IPS-18c (cell line): ENCODE results near the gene GABRG3.

Source experiments
- H3K4me3 ChIP-seq: 2 replicates; pipeline ENCODE4 v1.7.0; 2013; ENCODE audit warnings: low read depth, mild to moderate bottlenecking, low read length, moderate library complexity; ENCODE audit not compliant: insufficient read depth
- H3K9me3 ChIP-seq: one replicate; pipeline ENCODE4 v1.6.1; 2013; ENCODE audit warnings: mild to moderate bottlenecking, low read length, moderate library complexity; ENCODE audit not compliant: control insufficient read depth, insufficient read depth

The GABRG3 gene

DNA sequence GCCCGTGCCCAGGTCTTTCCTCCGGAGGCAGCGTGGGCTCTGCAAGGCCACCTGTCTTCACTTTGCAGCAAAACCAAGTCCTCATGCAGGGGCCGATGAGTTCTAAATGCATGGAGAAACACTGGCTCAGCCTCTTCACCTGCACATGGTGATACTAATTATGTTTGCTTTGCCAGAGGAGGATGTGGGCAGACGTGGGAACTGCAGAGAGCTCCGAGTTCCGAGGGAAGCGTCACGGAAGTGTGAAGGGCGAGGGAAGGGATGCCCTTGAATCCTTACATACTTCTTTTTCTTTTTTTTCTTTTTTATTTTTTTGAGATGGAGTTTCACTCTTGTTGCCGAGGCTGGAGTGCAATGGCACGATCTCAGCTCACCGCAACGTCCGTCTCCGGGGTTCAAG lies 74.8 kb downstream of the GABRG3 start:
- no peaks in the 10 kb centered on the region for H3K9me3 ChIP-seq
- H3K4me3 ChIP-seq: no peak overlapping the region

DNA sequence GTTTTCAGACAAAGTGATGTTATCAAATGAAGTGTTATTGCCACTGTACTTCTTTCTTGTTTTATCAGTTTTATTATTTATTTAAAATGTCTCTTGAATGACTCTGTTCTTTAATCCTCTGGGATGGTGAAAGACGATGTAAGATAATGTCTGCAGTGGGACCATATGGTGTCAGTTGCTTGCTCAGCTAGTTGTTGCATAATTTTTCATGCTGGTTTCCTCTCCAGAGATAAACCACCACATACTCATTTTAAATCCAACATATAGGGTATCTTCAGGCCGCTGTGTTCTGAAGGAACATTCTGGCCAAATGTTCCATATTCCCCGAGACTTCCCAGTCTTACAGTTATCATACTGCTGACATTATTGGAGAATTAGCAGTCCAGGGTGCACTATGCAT lies 75.9 kb downstream of the GABRG3 start:
- Histone ChIP-seq H3K9me3 (no peaks in the 10 kb centered on the region), H3K4me3 (no peak overlapping the region)

DNA sequence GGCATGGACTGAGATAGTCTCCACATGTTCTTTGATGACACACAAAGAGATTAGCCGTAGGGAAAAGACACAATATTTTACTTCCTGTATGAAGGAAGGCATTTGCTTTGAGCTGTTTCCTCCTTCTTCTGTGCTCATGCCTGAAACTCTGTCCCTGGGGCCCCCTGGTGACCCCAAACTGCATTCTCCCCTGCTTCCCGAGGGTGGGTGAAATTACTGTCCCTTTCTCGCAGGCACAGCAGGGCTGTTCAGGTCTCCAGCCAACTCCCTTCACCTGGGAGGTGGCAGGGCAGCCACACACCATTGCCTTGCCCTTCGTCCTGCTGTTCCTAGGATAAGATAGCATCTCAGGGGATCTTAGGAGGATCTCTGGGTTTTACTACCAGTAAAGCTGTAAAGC lies 79.2 kb downstream of the GABRG3 start:
- Histone ChIP-seq H3K9me3 (no peaks in the 10 kb centered on the region), H3K4me3 (no peak overlapping the region)

DNA sequence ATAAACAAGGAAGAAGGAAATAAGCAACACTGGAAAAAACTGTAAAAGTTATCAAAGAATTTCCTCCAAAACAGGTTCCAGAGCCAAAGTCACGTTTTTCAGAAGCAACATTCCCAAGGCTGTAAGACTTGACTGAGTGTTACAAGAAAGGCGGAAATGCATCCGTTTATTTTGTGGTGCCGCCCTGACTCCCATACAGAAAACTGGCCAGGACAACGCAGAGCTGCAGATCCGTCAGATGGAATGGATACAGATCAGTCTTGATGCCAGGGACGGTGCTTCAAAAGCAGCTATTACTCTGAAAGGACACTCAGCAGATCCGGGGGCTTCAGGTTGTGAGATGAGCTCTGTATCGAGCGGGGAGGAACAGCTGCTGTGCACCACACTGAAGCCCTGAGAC lies 83.4 kb downstream of the GABRG3 start:
- Histone ChIP-seq H3K4me3 (no peak overlapping the region), H3K9me3 (no peaks in the 10 kb centered on the region)

DNA sequence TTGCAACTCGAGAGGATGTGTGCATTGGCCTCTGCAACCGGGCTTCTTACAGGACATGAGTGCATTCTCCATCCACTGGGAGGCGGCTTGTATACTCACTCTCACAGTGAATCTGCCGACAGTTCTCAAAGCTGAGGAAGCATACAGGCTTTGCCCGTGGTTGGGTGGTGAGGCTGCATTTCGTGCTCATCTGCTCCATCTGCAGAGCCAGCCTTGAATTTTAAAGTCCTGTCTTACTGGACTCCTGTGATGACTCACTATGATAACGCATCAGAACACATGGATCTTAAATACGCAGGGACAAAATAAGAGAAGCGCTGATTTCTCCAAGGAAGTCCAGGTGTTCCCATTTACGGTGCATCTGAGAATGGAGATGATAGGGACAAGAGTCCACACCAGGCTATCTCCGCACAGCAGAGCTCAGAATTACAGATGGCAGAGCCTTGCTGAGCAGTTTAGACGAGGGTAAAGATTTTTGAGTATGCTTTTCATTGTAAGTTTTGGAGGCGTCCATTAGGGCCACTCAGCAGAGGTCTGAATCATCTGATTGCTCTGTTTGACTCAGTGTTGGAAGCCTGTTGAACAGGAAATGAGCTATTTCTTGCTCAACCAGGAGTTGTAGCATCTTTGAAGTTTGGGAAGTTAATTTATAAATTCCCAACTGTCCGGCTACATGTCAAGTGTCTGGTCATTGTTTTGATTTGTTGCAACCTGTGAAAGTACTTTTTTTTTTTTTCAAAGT lies 87.1 kb downstream of the GABRG3 start:
- no peaks in the 10 kb centered on the region for H3K9me3 ChIP-seq
- no peak overlapping the region for H3K4me3 ChIP-seq

DNA sequence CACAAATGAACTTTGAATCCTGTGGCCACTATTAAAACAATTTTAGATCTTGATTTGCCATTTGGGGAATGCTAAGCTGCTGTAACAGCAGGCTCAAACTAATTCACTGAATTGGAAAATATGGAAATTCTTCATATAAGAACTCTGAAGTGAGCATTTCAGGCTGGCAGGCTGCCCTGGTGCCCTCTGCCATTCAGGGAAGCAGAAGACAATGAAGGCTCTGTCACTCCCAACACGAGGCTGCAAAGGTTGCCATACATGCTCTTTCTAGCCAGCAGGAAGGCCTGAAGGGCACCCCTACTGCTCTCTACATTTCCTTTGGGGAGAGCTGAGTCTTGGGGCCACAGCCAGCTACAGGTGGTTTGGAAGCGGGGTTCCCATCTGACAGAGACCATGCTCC lies 88.0 kb downstream of the GABRG3 start:
- Histone ChIP-seq H3K9me3 (no peaks in the 10 kb centered on the region), H3K4me3 (no peak overlapping the region)

DNA sequence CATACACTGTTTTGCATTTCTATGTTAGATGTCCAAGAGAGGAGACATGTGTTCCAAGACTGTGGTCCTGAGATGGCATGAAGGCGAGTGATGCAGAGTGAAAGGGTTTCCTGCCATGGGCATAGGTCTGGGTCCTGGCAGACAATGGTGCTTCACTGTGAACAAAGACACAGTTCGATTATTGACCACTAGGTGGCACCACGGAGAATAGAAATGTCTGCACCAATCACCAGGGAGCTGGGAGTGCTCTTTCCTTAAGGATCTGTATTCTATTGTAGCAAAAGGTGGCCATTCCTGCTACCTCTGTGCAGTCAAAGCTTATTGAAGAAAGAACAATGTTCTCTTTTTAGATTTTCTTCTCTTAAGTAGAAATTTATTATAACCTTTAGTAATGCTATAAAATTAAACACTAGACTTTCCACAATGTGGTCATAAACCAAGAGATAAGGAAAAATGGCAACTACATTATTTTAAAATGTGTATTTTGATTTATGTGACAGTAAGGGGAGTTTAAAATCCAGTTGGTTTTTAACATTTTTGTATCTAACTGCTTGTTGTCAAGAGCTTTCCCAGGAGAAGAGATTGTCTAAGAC lies 88.7 kb downstream of the GABRG3 start:
- H3K4me3 ChIP-seq: no peak overlapping the region
- H3K9me3 ChIP-seq: no peaks in the 10 kb centered on the region

DNA sequence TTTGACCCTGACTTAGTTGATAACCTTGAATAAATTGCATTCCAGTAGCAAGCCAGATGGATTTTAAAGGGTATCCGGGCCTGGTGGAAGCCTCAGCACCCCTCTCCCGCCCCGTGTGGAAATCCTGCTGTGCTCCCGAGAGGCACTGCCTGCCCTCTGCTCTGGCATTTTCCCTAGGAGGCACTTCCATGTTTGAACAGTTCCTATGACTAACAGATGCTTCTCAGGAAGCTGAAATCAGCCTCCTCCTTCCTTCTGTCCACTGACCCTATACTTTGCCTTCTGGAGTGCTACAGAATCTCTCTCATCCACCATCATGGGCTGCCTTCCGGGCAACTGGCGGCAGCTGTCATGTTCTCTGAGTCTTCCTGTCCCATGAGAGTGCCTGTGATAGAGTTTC lies 90.8 kb downstream of the GABRG3 start:
- H3K4me3 ChIP-seq: no peak overlapping the region
- no peaks in the 10 kb centered on the region for H3K9me3 ChIP-seq

DNA sequence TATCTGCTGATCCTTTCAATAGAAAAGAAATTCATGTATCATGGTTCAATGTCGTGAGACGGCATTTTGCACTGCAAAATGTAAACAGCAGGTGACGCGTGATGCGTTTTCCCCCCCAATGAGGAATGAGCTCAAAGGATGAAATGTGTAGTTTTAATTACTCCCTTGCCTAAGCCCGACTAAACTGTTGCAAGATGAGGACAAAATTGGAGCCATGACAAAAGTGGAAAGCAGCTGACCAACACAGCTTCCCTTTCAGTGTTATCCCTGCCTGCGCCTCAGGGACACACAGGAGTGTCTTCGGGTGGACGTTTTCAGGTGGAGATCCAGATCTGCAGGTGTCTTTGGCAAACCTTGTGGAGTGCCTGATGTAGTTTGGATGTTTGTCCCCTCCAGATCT lies 92.0 kb downstream of the GABRG3 start:
- Histone ChIP-seq H3K4me3 (no peak overlapping the region), H3K9me3 (no peaks in the 10 kb centered on the region)

DNA sequence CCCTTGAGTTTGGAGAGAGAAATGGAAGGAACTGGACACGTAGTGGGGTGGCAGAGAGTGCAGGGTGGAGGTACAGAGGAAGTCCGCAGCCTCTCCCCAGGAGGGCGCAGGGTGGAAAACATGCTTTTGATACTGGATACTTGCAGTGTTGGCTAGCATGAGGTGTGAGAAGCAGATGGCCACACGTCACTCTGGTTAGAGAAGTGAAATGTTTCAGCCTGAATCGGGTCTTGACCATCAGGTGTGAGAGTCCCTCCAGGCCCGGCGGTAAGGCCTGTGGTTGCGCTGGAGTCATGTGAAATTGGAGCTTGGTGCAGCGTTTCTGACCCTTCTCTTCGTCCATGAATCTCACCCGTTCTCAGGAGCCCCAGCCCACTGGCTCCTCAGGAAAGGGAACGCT lies 93.1 kb downstream of the GABRG3 start:
- H3K4me3 ChIP-seq: no peak overlapping the region
- no peaks in the 10 kb centered on the region for H3K9me3 ChIP-seq

DNA sequence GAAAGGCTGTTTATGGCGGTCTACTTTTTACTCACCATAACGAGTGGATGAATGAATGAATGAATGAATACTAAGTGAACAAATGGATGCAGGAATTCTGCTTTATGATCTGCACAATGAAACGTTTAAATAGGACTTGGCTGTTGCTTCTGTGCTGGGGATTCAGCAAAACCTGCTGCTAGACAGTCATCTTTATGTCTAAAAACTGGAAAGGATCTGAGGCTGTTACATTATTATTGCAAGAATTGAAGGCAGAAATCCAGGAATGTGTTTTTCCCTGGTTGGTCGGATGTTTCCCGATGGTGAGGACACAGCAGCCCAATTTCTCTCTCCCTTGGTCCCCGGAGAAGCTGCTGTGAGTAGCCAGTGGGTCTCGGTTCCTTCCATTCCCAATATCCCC lies 94.2 kb downstream of the GABRG3 start:
- Histone ChIP-seq H3K4me3 (no peak overlapping the region), H3K9me3 (no peaks in the 10 kb centered on the region)

DNA sequence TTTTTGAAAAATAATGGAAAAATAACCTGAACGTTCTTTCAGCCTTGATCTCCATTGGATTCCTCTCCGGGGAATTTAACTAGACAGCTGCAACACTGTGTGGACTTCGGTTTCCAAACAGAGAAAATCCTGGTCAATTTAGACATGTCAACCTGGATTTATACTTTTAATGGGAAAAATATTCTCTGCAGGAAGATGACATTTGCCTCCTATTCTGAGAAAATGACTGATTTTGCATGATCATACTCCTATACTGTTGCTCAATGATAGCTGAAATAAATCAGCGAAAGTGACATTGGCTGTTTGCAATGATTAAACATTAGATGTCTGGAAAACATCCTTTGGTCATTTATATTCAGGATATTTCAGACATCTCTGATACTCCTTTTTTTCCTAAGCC lies 94.8 kb downstream of the GABRG3 start:
- Histone ChIP-seq H3K4me3 (no peak overlapping the region), H3K9me3 (no peaks in the 10 kb centered on the region)

DNA sequence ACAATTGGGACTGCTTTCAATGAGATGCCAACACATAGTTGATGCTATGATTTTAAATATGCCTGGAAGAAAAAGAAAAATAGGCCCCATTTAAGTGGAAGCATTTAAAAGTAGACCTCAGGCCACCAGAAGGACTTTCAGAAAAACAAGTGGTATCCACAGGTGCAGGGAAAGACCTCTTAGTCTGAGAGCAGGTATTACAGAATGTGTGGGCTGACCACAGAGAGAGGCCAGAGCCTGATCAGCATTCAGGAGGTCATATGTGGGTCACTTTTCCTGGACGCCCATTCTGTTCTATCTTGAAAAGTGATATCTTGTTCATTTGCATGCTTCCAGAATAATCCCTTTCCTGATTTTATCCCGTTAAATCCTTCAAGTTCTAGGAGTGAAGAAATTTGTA lies 95.5 kb downstream of the GABRG3 start:
- no peaks in the 10 kb centered on the region for H3K9me3 ChIP-seq

DNA sequence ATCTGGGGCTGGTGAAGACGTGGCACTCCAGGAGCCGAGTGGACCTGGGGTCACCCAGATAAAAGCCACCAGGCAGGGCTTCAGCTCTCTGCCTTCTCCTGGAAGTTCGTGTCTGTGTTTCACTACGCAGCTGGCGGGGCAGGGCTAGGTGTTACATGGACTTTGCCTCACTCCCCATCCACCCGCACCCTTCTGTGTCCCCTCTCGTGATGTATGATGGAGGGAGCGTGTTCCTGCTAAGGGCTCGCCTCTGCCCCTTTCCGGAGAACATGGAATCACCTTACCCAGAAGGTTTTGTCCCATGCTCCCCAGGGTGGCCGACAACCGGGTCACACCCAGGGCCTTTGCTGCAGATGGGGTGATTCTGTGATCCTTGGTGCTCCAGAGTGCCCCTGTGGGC lies 96.2 kb downstream of the GABRG3 start:
- no peaks in the 10 kb centered on the region for H3K9me3 ChIP-seq
- no peak overlapping the region for H3K4me3 ChIP-seq

More for the DNA sequence above, 95.5 kb downstream of the GABRG3 start:
- H3K4me3 ChIP-seq: no peak overlapping the region

DNA sequence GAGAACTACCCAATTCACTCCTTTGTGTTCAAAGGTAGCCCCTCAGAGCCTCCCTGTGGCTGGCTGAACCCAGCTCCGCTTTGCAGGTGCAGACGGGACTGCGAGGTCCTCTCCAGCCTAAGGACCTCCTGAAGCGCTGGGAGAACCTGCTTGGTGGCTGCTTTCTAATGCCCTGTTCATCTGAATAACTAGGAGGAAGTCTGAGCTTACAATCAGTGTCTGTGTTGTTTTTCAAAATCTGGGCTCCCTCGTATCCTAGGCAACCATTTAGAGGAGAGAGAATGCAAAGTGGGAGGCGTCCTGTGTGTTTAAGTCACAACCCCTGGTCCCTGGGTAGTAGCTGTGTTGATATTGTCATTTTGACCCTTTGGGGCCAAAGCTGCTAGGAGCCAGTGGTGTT lies 99.9 kb downstream of the GABRG3 start:
- Histone ChIP-seq H3K4me3 (no peak overlapping the region), H3K9me3 (no peaks in the 10 kb centered on the region)

DNA sequence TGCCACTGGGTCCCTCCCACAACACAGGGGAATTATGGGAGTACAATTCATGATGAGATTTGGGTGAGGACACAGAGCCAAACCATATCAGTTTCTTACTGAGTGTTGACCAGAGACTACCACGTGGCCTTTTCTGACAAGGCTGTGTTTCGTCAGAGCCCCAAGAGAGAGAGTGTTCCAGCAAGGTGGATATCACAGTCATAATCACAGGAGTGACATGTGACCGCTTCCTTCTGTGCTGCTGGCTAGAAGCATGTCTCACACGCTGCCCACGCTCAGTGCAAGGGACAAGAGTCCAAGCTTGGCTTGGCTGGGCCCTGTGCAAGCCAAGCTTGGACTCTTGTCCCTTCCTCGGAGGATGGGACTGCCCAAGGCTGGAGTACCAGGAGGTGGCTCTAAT lies 103.2 kb downstream of the GABRG3 start:
- H3K4me3 ChIP-seq: no peak overlapping the region

DNA sequence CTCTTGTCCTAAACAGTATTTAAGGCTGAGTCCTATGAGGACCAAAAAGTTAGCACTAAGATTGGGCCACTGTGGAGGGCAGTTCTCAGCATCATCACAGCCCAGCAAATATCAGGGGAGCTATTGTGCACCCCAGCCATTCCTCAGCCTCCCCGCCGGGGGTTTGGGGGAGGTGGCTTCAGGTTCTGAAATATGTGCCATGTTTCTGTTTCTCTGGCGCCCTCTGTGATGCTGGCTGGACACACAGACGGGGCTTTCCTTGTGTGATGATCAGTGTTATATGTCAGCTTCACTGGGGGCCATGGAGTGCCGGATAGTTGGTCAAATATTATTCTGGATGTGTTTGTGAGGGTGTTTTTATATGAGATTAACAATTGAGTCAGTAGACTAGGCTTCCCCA lies 106.8 kb downstream of the GABRG3 start:
- no peak overlapping the region for H3K4me3 ChIP-seq

More for the DNA sequence above, 103.2 kb downstream of the GABRG3 start:
- H3K9me3 ChIP-seq: no peaks in the 10 kb centered on the region

DNA sequence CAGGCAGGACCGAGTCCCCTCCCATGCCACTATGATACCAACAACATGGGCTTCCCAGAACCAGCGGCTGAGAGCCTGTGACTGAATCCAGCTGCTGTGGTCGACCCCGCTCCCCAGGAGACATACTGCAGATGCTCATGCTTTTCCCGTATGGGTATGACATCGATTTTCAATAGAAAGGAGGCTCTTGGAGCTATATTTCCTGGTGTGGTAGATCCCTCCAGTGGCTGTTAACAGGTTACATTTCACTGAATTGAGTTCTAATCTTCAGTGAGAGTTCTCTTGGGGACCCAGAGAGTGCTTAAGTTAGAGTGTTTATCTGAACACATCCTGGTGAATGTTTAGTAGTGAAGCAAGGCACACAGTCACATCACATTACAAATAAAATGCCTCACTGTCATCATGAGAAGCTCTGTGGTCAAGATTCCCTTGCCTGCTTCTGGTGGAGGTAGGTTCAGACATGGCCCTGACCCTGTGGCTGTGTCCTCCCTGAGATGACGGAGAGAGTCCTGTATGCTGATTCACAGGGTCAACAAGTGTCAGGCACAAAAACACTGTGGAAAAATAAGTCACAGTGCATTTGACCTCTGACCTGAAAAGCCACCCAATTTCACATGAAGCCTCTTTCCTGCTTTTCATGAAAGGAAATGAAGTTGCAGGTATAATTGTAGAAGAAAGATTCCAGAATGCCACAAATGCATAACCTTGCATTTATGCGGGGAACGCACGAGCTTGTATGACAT lies 110.9 kb downstream of the GABRG3 start:
- Histone ChIP-seq H3K4me3 (no peak overlapping the region), H3K9me3 (no peaks in the 10 kb centered on the region)

More for the DNA sequence above, 106.8 kb downstream of the GABRG3 start:
- H3K9me3 ChIP-seq: no peaks in the 10 kb centered on the region
